Adipocyte (in vitro differentiated cells): ENCODE measurements around the gene M6PR.
"Not testable (repeated sequence)": the region's sequence is repeated elsewhere in the genome, so short reads cannot be mapped to it uniquely, and the experiment has no call there.

Source experiments
- DNase-seq: peaks from one replicate; pipeline ENCODE4 v3.0.0-alpha.2; 2015; ENCODE audit warnings: low read depth
- H3K27me3 ChIP-seq: replicated peaks from 2 replicates; pipeline ENCODE4 v1.7.0; 2013; ENCODE audit warnings: mild to moderate bottlenecking, low read length, moderate library complexity; ENCODE audit not compliant: control insufficient read depth, insufficient read depth
- H3K36me3 ChIP-seq: 2 replicates; pipeline ENCODE4 v1.7.0; 2013; ENCODE audit warnings: low read length, mild to moderate bottlenecking, moderate library complexity; ENCODE audit not compliant: control insufficient read depth, insufficient read depth, severe bottlenecking
- H3K4me1 ChIP-seq: 2 replicates; pipeline ENCODE4 v1.7.0; 2013; ENCODE audit warnings: mild to moderate bottlenecking, low read length, moderate library complexity; ENCODE audit not compliant: control insufficient read depth, insufficient read depth
- H3K4me3 ChIP-seq: 2 replicates; pipeline ENCODE4 v1.7.0; 2013; ENCODE audit warnings: mild to moderate bottlenecking, low read length, moderate library complexity
- H3K9ac ChIP-seq: 2 replicates; pipeline ENCODE4 v1.7.0; 2013; ENCODE audit warnings: mild to moderate bottlenecking, low read length, moderate library complexity
- H3K9me3 ChIP-seq: 2 replicates; pipeline ENCODE4 v1.7.0; 2013; ENCODE audit warnings: mild to moderate bottlenecking, low read length, moderate library complexity; ENCODE audit not compliant: control insufficient read depth

Gene M6PR

GRCh38 chr12:8907513-8907912 is 41.9 kb downstream of the M6PR start:
- no peak for DNase-seq
- Histone ChIP-seq H3K9me3 (no peaks in the 10 kb centered on the region), H3K36me3 (no peaks in the 10 kb centered on the region), H3K4me3 (no peak overlapping the region), H3K27me3 (no peaks in the 10 kb centered on the region), H3K4me1 (no peaks in the 10 kb centered on the region), H3K9ac (no peak overlapping the region)

GRCh38 chr12:8906266-8907180 is 42.9 kb downstream of the M6PR start:
- Histone ChIP-seq H3K27me3 (no peaks in the 10 kb centered on the region), H3K4me3 (no peak overlapping the region), H3K4me1 (no peaks in the 10 kb centered on the region), H3K9ac (no peak overlapping the region), H3K9me3 (no peaks in the 10 kb centered on the region), H3K36me3 (no peaks in the 10 kb centered on the region)
- no peak for DNase-seq

GRCh38 chr12:8905546-8905945 is 43.9 kb downstream of the M6PR start:
- no peak for DNase-seq

GRCh38 chr12:8904665-8905064 is 44.8 kb downstream of the M6PR start:
- H3K4me1 ChIP-seq: no peaks in the 10 kb centered on the region
- DNase-seq: no peak
- no peak overlapping the region for H3K9ac ChIP-seq
- no peak overlapping the region for H3K4me3 ChIP-seq
- H3K36me3 ChIP-seq: no peaks in the 10 kb centered on the region
- H3K27me3 ChIP-seq: no peaks in the 10 kb centered on the region
- no peaks in the 10 kb centered on the region for H3K9me3 ChIP-seq

More at GRCh38 chr12:8905546-8905945, 43.9 kb downstream of the M6PR start:
- Histone ChIP-seq H3K4me1 (no peaks in the 10 kb centered on the region), H3K9ac (no peak overlapping the region), H3K4me3 (no peak overlapping the region), H3K27me3 (no peaks in the 10 kb centered on the region), H3K36me3 (no peaks in the 10 kb centered on the region), H3K9me3 (no peaks in the 10 kb centered on the region)

GRCh38 chr12:8903646-8904045 is 45.8 kb downstream of the M6PR start:
- Histone ChIP-seq H3K9me3 (no peaks in the 10 kb centered on the region), H3K9ac (no peak overlapping the region), H3K36me3 (no peaks in the 10 kb centered on the region), H3K27me3 (no peaks in the 10 kb centered on the region), H3K4me3 (no peak overlapping the region), H3K4me1 (no peaks in the 10 kb centered on the region)
- DNase-seq: no peak

GRCh38 chr12:8902703-8903102 is 46.7 kb downstream of the M6PR start:
- not testable (repeated sequence) for H3K36me3 ChIP-seq, DNase-seq, H3K4me3 ChIP-seq, H3K9me3 ChIP-seq, H3K4me1 ChIP-seq, H3K27me3 ChIP-seq, H3K9ac ChIP-seq

- no peak overlapping the region for H3K9ac ChIP-seq
- DNase-seq: no peak
- H3K4me3 ChIP-seq: no peak overlapping the region
- H3K27me3 ChIP-seq: no peaks in the 10 kb centered on the region
- no peaks in the 10 kb centered on the region for H3K4me1 ChIP-seq
- H3K36me3 ChIP-seq: no peaks in the 10 kb centered on the region
- no peaks in the 10 kb centered on the region for H3K9me3 ChIP-seq
These were observed 49.6 kb downstream of the M6PR start for GRCh38 chr12:8899830-8900229.

GRCh38 chr12:8897081-8897480 is 52.4 kb downstream of the M6PR start:
- Histone ChIP-seq H3K9me3 (no peaks in the 10 kb centered on the region), H3K9ac (no peak overlapping the region), H3K36me3 (no peaks in the 10 kb centered on the region), H3K27me3 (no peaks in the 10 kb centered on the region), H3K4me1 (no peaks in the 10 kb centered on the region), H3K4me3 (no peak overlapping the region)
- no peak for DNase-seq

- no peaks in the 10 kb centered on the region for H3K36me3 ChIP-seq
- H3K4me3 ChIP-seq: no peak overlapping the region
- H3K27me3 ChIP-seq: no peaks in the 10 kb centered on the region
- no peak overlapping the region for H3K9ac ChIP-seq
- no peak for DNase-seq
- no peaks in the 10 kb centered on the region for H3K9me3 ChIP-seq
- H3K4me1 ChIP-seq: no peaks in the 10 kb centered on the region
These were observed 54.5 kb downstream of the M6PR start for GRCh38 chr12:8894986-8895385.

GRCh38 chr12:8894378-8894777 is 55.1 kb downstream of the M6PR start:
- Histone ChIP-seq H3K9me3 (no peaks in the 10 kb centered on the region), H3K4me1 (no peaks in the 10 kb centered on the region), H3K4me3 (no peak overlapping the region), H3K9ac (no peak overlapping the region), H3K36me3 (no peaks in the 10 kb centered on the region), H3K27me3 (no peaks in the 10 kb centered on the region)
- DNase-seq: no peak

GRCh38 chr12:8891976-8892375 is 57.5 kb downstream of the M6PR start:
- Histone ChIP-seq H3K9me3 (no peaks in the 10 kb centered on the region), H3K27me3 (no peaks in the 10 kb centered on the region), H3K36me3 (no peaks in the 10 kb centered on the region), H3K4me1 (no peaks in the 10 kb centered on the region), H3K4me3 (no peak overlapping the region), H3K9ac (no peak overlapping the region)
- DNase-seq: no peak
